ENCODE data around the gene ZNF296. TPM values are rescaled to one million over a fixed set of nuclear protein-coding genes. Genes with fewer than 3 reads are reported as not detected.

Gene ZNF296
- total RNA-seq, 1 donor from 2014 or later, result 1.8 TPM

GRCh38 chr19:45032421-45032820 is 43.9 kb downstream of the ZNF296 start:
- intact Hi-C loops (cut with micrococcal nuclease), result no loop called here

- intact Hi-C loops (cut with micrococcal nuclease), result no loop called here
These were observed 45.5 kb downstream of the ZNF296 start for GRCh38 chr19:45030825-45031224.

GRCh38 chr19:45027371-45027770 is 48.9 kb downstream of the ZNF296 start:
- intact Hi-C loops (cut with micrococcal nuclease), result no loop called here

GRCh38 chr19:45025264-45025663 is 51.0 kb downstream of the ZNF296 start:
- intact Hi-C loops (cut with micrococcal nuclease), result no loop called here

- intact Hi-C loops (cut with micrococcal nuclease), result no loop called here
These were observed 53.2 kb downstream of the ZNF296 start for GRCh38 chr19:45023048-45023447.

GRCh38 chr19:45021971-45022370 is 54.3 kb downstream of the ZNF296 start:
- intact Hi-C loops (cut with micrococcal nuclease), result no loop called here

Other genes with a start within 250 kb of the ZNF296 start
- 0.34 TPM in 1 of 2 replicates, not detected in the other for gene NECTIN2, start 230.2 kb downstream of the ZNF296 start, total RNA-seq
- 81.6 and 85.4 TPM in 2 replicates for gene TOMM40, start 185.2 kb downstream of the ZNF296 start, total RNA-seq
- gene APOE, start 170.7 kb downstream of the ZNF296 start, total RNA-seq, result 0.37 and 0.39 TPM in 2 replicates
- 2.1 TPM in 1 of 2 replicates, not detected in the other for gene APOC1, start 161.9 kb downstream of the ZNF296 start, total RNA-seq
- gene APOC4, start 134.2 kb downstream of the ZNF296 start, total RNA-seq, result not detected in 2 replicates
- gene APOC2, start 130.4 kb downstream of the ZNF296 start, total RNA-seq, result not detected in 2 replicates
- 93.8 and 98.0 TPM in 2 replicates for gene CLPTM1, start 121.1 kb downstream of the ZNF296 start, total RNA-seq
- 111 TPM in 2 replicates for gene RELB, start 75.0 kb downstream of the ZNF296 start, total RNA-seq
- 84.7 and 99.9 TPM in 2 replicates for gene CLASRP, start 37.4 kb downstream of the ZNF296 start, total RNA-seq
- gene GEMIN7, start 2.8 kb upstream of the ZNF296 start, total RNA-seq, result 31.2 and 35.2 TPM in 2 replicates
- 19.2 and 21.5 TPM in 2 replicates for gene PPP1R37, start 16.7 kb upstream of the ZNF296 start, total RNA-seq
- gene NKPD1, start 84.5 kb upstream of the ZNF296 start, total RNA-seq, result 0.07 and 0.22 TPM in 2 replicates
- 38.9 and 46.3 TPM in 2 replicates for gene TRAPPC6A, start 101.8 kb upstream of the ZNF296 start, total RNA-seq
- gene BLOC1S3, start 102.3 kb upstream of the ZNF296 start, total RNA-seq, result 14.8 and 15.3 TPM in 2 replicates
- not detected in 2 replicates for gene EXOC3L2, start 168.9 kb upstream of the ZNF296 start, total RNA-seq
- gene MARK4, start 174.8 kb upstream of the ZNF296 start, total RNA-seq, result 25.8 and 29.4 TPM in 2 replicates
- not detected in 2 replicates for gene CKM, start 246.4 kb upstream of the ZNF296 start, total RNA-seq

Measured in T-helper 1 cell treated with Interleukin-12 subunit alpha and Interleukin-12 subunit beta and Interleukin-4 antibody, amounts not matched to agents 30 ng/mL and 1 ng/mL, for 36 hours (primary cell).